GM19438 (cell line): ENCODE measurements around the gene NMU.
"Not testable (repeated sequence)": the region's sequence is repeated elsewhere in the genome, so short reads cannot be mapped to it uniquely, and the experiment has no call there.

Experiments used
- ATAC-seq: cut with Tn5 transposase; IDR thresholded peaks from one replicate; pipeline ENCODE4 v1.9.1; 2021; ENCODE audit warnings: low read depth; ENCODE audit not compliant: unreplicated experiment

NMU gene, protein sequence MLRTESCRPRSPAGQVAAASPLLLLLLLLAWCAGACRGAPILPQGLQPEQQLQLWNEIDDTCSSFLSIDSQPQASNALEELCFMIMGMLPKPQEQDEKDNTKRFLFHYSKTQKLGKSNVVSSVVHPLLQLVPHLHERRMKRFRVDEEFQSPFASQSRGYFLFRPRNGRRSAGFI

DNA sequence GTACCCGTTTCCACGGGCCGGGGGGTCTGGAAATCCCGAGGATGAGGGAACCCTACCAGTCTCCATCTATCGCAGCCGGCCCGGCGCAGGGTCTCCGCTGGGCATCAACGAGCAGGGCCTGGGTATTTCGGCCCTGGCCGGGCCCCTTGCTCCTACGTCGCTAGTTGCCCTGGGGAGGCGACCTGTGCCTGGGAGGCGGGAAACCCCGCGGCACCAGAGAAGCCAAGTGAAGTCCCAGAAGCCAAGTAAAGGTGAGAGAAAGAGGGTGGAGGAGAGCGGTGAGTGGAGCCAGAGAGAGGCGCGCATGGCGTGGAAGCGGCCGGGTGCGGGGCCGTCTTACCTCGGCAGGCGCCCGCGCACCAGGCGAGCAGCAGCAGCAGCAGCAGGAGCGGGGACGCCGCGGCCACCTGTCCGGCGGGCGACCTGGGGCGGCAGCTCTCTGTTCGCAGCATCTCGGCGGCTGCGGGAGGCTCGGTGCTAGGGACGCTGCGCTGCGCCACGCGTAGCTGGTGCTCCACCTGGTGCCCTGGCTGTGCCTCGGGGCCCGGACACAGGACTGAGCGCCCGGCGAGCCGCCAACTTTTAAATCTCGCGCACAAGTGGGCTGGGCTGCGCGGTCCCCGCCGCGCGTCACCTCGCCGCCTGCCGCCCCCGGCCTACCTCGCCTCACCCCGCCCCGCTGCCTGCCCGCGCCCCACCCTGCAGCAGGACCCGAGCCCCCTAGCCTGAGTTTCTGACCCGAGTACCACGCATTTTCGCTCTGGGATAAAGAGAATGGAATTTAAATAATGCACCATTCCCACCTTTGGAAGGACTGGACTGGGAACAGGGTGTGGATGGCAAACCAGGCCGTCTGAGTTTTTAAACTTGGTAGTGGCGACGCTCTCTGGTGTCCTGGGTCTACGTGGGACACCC is at the start of gene NMU:
Gene NMU (minus strand): TSS at position 558 of the 915 bp plus-strand sequence. CDS start 106 bp downstream, at position 452.
- no peak for ATAC-seq

DNA sequence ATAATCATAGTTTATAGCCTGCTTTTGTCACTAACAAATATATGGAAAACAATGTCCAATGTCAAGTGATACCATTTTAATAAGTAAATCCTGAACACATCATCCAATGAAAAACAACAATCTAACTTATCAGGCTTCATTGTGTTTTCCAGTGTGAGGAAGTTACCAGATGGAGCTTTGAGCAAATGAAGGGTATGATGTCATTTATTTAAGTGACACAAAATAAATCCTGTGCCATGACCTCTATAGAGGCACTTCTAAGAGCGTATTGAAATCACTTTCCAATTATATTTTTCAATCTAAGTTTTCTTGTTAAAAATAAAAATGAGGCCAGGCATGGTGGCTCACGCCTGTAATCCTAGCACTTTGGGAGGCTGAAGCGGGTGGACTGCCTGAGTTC is 48.2 kb upstream of the NMU start:
- ATAC-seq, result no peak

DNA sequence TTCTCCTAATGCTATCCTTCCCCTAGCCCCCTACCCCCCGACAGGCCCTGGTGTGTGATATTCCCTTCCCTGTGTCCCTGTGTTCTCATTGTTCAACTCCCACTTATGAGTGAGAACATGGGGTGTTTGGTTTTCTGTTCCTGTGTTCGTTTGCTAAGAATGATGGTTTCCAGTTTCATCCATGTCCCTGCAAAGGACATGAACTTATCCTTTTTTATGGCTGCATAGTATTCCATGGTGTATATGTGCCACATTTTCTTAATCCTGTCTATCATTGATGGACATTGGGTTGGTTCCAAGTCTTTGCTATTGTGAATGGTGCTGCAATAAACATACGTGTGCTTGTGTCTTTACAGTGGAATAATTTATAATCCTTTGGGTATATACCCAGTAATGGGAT is 46.7 kb upstream of the NMU start:
- not testable (repeated sequence) for ATAC-seq

DNA sequence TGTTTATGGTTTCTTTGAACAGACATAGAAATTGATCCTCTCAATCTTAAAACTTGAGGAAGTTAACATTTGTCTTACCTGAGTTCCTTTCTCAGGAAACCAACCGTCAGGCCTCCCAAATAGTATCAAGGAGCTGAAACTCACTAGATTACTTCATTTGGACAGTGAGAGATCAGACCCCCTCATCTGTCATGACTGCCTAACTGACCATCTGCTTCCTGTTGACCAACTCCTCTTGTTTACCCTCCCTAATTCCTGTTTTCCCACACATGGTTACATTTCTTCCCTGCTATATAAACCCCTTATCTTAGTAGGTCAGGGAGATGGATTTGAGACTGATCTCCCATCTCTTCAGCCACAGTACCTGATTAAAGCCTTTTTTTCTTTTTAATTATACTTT is 46.2 kb upstream of the NMU start:
- no peak for ATAC-seq

DNA sequence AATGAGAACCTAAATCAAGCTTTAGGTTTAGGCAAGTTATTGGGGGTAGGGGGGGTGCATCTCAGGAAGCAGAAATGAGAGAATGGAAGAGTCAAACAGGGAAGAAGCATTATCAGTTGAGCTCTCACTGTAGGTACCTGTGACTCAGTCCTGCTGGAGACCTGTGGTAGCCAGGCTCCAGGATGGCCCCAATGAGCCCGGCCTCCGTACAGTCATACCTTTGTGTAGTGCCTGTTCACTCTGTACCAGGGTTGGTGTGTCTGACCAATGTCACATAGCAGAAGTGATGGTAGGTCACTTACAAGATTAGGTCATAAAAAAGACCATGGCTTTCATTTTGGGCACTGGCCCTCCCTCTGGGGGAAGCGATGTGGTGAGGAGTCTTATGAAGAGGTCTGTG is 45.3 kb upstream of the NMU start:
- no peak for ATAC-seq

DNA sequence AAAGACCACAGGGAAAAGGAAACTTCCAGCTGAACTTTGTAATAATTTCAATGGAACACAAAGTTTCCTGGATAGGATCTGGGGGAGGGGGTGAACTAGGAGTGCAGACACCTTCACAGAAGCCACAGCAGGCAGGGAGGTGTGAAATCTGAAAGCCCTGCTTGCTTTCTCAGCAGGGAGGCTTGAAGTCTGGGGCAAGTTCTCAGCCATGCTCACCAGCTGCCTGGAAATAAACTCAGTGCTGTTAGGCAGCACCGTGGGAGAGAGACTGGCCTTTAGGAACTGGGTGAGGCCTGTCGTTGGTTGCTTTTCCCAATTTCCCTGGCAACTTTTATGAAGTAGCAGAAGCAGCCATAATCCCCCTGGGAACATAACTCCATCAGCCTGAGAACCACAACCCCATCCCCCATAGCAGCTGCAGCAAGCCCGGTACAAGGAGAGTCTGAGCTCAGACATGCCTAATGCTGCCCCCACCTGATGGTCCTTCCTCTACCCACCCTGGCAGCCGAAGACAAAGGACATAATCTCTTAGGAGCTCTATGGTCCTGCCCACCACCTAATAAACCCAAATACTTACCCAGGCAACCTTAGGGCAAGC is 39.2 kb upstream of the NMU start:
- ATAC-seq, result no peak

DNA sequence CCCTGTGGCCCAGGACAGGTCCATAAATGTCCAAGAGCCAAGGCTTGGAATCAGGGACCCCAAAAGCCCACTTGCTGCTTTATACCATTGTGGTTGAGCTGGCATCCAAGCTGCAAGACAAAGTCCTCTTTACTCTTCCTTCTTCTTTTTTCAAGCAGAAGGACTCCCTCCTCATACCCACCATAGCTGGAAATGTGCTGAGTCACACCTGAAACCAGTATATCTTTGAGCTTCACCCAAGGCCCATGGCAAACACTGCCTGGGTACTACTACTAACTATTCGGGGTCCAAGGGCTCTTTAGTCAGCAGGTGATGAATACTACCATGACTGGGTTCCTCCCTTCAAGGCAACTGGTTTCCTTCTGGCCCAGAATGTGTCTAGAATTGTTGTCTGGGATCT is 37.3 kb upstream of the NMU start:
- ATAC-seq, result no peak

DNA sequence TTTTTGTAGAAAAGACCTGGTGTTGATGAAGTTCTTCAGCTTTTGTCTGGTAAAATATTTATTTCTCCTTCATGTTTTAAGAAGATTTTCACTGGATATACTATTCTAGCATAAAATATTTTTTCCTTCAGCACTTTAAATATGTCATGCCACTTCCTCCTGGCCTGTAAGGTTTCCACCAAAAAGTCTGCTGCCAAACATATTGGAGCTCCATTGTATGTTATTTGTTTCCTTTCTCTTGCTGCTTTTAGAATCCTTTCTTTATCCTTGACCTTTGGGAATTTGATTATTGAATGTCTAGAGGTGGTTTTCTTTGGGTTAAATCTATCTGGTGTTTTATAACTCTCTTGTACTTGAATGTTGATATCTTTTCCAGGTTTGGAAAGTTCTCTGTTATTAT is 35.6 kb upstream of the NMU start:
- ATAC-seq, result no peak

DNA sequence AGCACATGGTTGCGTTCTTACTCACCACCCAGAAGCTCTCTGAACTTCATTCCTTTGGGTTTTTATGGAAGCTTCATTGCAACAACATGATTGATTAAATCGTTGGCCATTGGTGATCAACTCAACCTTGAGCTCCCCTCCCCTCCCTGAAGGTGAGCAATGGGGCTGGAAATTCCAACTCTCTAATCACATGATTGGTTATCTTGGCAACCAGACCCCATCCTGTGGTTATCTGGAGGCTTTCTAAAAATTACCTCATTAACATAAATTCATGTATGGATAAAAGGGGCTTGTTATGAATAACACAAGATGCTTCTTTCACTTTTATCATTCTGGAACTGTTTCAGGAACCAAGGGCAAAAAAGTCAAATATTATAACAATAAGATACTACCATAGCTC is 34.6 kb upstream of the NMU start:
- no peak for ATAC-seq

DNA sequence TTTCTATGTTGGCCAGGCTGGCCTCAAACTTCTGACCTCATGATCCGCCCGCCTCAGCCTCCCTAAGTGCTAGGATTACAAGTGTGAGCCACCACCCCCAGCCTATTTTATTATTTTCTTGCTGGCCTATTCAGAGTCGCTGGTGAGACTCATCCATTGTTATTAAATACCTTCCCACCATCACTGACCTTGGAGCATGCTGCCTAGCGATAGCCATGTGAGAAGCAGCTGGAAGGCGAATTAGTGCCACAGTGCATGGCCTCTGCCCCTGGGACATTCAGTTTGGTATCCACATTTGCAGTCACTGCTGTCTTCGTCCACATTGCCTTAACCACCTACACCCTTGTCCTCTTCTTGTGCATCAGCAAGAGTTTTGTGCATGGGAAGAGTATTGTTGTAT is 32.4 kb upstream of the NMU start:
- no peak for ATAC-seq

DNA sequence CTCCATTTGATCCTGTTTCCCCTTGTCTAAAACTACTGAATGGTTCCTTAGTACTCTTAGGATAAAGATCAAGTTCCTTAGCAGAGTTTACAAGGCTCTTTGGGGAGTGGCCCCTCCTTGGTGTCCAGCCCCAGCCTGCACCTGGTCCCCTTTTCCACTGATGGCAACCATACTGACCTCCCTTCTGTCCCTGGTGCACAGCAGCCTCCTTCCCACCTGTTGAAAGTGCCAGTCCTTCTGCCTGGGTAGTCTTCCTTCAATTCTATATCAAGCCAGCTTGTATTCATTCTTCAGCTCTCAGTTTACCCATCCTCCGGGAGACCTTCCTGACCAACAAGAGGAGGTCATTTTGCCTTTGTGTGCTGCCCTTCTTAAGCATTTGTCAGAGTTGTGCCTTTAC is 30.4 kb upstream of the NMU start:
- no peak for ATAC-seq

DNA sequence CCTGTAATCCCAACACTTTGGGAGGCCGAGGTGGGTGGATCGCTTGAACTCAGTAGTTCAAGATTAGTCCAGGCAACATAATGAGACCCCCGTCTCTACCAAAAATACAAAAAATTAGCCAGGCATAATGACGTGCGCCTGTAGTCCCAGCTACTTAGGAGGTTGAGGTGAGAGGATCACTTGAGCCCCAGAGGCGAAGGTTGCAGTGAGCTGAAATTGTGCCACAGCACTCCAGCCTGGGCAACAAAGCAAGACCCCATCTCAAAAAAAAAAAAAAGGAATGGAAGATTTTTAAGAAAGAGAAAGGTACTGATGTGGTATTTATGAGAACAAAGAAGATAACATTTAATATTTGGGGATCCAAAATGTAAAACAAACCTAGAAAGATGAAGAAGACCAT is 27.0 kb upstream of the NMU start:
- ATAC-seq, result no peak

DNA sequence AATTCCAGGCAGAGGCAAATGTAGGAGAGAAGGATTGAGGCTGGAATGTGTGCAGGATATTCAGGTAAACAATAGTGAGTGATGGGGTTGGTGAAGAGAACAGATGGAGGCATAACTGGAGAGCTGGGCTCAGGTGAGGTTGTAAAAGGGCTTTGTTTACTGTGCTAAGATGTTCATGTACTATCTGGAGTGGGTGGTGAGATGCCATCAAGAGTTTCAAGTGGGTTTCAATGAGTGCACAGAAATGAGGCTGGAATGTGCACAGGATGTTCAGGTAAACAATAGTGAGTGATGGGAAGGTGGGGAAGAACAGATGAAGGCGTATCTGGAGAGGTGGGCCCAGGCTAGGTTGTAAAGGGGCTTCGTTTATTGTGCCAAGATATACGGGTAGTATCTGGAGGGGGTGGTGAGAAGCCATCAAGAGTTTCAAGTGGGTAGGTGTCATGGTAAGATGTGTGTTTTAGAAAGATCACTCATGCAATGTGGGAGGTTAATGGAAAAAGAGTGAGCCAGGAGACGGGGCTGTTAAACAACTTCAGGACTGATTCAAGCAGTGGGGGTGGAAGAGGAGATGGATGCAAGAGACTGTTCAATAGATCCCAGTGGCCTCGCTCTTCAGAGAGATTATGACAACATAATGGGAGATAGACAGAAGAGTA is 25.4 kb upstream of the NMU start:
- ATAC-seq, result no peak

DNA sequence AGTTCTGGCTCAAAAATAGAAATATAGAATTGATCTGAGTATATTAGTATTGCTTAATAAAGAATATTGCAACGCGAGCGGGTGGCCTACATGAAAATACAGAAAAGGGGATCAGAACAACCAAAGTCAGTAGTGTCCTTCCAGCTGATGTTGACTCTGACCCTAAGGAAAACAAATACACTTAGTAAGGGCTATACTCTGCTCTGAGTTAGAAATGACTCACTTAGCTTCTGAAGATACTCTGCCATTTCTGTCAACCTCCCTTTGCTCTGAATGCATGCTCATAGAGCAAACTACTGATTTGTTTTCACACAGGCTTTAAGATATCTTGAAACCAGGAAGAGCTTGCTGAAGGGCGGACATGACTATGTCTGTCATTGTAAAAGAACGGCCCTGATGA is 22.6 kb upstream of the NMU start:
- no peak for ATAC-seq

DNA sequence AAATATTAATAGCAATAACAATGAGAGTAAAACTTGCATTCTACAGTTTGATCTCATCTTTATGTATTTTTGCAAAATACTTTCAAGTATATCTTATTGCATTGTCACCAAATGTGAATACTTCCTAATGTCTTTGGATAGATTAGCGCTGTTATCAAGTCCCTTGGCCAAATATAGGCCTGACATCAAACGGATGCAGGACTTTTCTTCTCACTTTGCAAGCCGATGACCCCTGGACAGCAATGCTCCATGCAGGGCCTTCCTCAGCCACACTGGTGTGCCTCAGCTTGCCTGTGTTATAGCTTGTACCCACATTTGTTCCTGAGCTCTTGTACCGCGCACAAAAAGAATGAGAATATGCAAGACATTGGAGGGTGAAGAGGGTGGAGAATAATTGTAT is 18.0 kb upstream of the NMU start:
- ATAC-seq, result no peak

DNA sequence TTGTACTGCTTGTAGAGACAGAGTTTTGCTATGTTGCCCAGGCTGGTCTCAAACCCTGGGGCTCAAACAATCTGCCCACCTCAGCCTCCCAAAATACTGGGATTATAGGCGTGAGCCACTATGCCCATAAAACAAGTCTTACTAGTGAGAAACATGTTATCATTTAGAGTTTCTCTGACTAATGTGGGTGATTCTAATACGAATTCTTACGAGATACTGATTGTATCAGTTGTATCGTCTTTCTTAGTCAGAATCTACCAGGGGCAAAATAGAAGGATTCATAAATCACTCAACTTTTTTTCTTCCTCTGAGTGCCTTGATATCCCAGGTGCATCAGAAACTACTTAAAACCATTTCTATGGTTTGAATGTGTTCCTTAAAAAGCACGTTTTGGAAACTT is 14.4 kb upstream of the NMU start:
- no peak for ATAC-seq

DNA sequence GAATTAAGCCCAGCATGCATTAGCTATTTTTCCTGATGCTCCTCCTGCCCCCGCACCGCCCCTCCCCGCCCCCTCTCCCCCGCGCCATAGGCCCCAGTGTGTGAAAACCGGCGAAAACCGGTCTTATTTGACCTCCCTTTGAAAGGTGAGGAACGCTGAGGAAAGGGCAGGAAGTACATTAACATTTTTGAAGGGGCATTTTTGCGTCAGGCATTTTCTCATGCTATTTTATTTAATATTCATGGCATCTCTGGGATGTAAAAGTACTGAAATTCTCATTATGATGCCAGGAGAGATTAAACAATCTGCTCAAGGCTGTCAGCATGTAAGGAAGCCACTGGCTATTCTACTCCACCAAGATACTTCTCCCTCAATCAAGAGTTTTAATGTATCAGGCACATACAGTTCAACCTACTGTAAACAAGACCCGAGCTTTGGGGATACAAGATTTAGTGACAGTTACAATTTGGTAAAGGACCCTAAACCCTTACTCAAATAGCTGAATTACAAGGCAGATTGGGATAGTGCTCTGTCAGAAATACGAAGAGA is 1.2 kb upstream of the NMU start:
- ATAC-seq, result no peak

DNA sequence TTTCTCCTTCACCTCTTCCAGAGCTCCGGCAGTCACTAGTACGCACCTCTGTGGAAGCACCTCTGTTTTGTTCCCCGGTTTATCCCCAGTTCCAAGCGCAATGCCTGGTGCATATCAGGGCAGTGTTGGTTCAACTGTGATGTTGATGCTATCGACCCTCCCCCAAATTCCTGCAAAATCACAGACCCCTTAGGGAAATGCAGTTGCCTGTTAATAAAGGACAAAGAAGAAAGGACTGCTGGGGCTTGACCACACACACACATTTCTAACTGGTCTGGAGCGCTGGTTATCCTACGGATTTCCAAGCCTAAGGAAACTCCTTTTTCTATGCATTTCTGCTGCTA is 530 bp upstream of the NMU start:
- ATAC-seq, result no peak

DNA sequence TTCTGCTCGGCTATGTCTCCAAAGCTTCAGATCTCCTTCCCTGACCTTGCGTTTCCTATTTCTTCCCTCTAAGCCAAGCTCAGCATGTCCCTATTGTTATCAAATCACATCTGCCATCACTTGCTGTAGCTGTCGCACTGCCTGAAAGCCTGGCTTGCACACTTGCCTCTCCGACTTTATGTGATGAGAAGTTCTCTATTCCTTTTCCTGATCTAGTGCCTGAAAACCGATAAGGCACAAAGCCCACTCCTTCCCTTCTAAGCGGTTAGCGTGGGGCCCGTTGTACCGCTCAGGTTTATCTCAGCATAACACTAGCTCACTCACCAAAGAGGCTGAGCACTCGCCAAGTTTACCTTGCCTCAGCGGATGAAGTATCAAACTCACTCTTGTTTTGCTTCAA is 816 bp downstream of the NMU start:
- no peak for ATAC-seq

DNA sequence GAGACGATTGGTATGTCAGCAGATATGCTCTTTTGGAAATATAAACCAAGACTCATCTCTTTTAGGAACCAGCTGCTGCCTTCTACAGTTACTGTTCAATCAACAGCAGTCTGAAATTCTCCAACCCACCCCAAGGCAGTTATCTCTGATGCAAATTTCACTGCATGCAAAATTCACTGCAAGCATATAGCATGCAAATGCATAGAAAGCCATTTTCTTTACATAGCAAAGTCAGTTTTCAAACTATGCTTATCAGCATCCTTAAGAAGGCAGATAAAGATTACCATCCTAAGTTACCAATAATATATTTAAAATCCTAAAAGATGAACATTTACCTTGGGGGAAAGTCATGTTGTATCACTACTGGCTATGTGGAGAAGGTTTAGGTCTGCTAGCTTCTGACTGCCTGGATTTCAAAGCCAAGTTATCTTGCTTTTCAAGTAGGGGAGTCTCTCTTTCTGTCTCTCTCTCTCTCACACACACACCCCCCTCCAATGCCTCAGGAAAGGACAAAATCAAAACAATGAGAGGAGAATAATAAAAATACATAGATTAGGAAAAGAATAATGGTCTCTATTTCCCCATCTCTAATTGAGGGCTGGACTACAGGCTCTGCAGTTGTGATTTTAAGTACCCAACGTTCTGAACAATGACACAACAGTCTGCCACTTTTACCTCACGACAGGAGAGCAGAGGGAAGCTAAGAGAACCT is 1.5 kb downstream of the NMU start:
- ATAC-seq, result no peak

DNA sequence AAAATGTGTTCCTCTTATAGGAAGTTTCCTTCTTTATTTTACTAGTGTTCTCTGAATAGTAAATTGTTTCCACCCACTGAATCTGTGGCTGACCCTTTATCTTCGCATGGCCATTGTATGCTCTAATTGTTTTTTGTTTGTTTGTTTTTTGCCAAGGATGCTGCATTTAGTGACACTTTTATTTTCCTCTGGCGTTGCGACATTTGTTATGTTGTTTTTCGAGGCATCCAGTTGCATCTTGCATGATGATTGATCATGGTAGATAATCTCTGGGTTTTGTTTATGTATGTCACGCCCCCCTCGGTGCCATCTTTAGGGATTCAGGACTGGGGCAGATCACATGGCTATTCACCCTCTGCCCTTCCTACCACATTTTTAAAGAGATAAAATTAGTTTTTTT is 2.2 kb downstream of the NMU start:
- ATAC-seq, result no peak
